Keratinocyte (primary cell): ENCODE measurements around the gene LILRB5. TPM values are rescaled to one million over a fixed set of nuclear protein-coding genes. Genes with fewer than 3 reads are reported as not detected.

Experiments used
- DNase-seq: peaks from one replicate; pipeline ENCODE4 v3.0.0-alpha.2; 2011; ENCODE audit warnings: low read depth, missing footprints, low spot score
- FAIRE-seq: peaks from 2 replicates; lab custom pipeline; 2011; peaks lifted over from hg19 to GRCh38; lab: Jason Lieb, UNC
- H2AFZ ChIP-seq: 2 replicates; pipeline ENCODE4 v1.6.0; 2012; ENCODE audit warnings: low read length, control low read depth, inconsistent platforms; ENCODE audit not compliant: control insufficient read depth
- H3K27ac ChIP-seq: 2 replicates; pipeline ENCODE4 v1.5.1; 2011; ENCODE audit warnings: low read length; ENCODE audit not compliant: control insufficient read depth, insufficient read depth
- H3K27me3 ChIP-seq: 3 replicates; pipeline ENCODE4 v1.6.0; 2011; ENCODE audit warnings: low read length; ENCODE audit not compliant: control insufficient read depth, insufficient read depth; ENCODE audit errors: extremely low read depth
- H3K36me3 ChIP-seq, 2 experiments: 2 replicates in 1 of 2; 3 replicates in 1 of 2; pipeline ENCODE4 v1.5.1; 2011; ENCODE audit warnings: low read length in 2 of 2, mild to moderate bottlenecking in 1 of 2; ENCODE audit not compliant: control insufficient read depth in 2 of 2, insufficient read depth in 2 of 2; ENCODE audit errors: extremely low read depth in 1 of 2
- H3K4me1 ChIP-seq: 3 replicates; pipeline ENCODE4 v1.5.1; 2011; ENCODE audit warnings: low read length; ENCODE audit not compliant: control insufficient read depth, insufficient read depth; ENCODE audit errors: extremely low read depth
- H3K4me2 ChIP-seq: 3 replicates; pipeline ENCODE4 v1.6.0; 2011; ENCODE audit warnings: low read depth, low read length; ENCODE audit not compliant: control insufficient read depth, insufficient read depth; ENCODE audit errors: extremely low read depth
- H3K4me3 ChIP-seq, 3 experiments: fragments of 200-600 bp in 1 of 3; sonication (generic) in 1 of 3; 2 replicates in 2 of 3; 3 replicates in 1 of 3; pipeline ENCODE4 v1.5.1; 2011 to 2016; ENCODE audit warnings: low read length in 3 of 3, mild to moderate bottlenecking in 3 of 3, control low read depth in 2 of 3, inconsistent platforms in 1 of 3, low read depth in 1 of 3, mixed read lengths in 1 of 3, mixed run types in 1 of 3, moderate library complexity in 1 of 3; ENCODE audit not compliant: control insufficient read depth in 2 of 3, insufficient read depth in 2 of 3; ENCODE audit errors: extremely low read depth in 1 of 3
- H3K79me2 ChIP-seq: 2 replicates; pipeline ENCODE4 v1.6.0; 2012; ENCODE audit warnings: low read length; ENCODE audit not compliant: control insufficient read depth, insufficient read depth
- H3K9ac ChIP-seq: 3 replicates; pipeline ENCODE4 v1.6.0; 2011; ENCODE audit warnings: low read length; ENCODE audit not compliant: control insufficient read depth, insufficient read depth; ENCODE audit errors: extremely low read depth
- H3K9me1 ChIP-seq: 3 replicates; pipeline ENCODE4 v1.6.0; 2011; ENCODE audit warnings: low read length; ENCODE audit not compliant: control insufficient read depth, insufficient read depth; ENCODE audit errors: extremely low read depth
- H3K9me3 ChIP-seq: 2 replicates; pipeline ENCODE4 v1.5.1; 2012; ENCODE audit warnings: low read depth, low read length; ENCODE audit not compliant: control insufficient read depth
- H4K20me1 ChIP-seq: 3 replicates; pipeline ENCODE4 v1.6.0; 2011; ENCODE audit warnings: low read length; ENCODE audit not compliant: control insufficient read depth, insufficient read depth; ENCODE audit errors: extremely low read depth
- CTCF ChIP-seq, 3 experiments: IDR thresholded peaks in 1 of 3; conservative IDR thresholded peaks in 1 of 3; optimal IDR thresholded peaks in 1 of 3; 2 replicates in 2 of 3; 3 replicates in 1 of 3; pipeline versions ENCODE3 to v1.5.1; 2011; ENCODE audit warnings: low read length in 3 of 3, mild to moderate bottlenecking in 3 of 3, moderate library complexity in 2 of 3, control low read depth in 1 of 3, inconsistent platforms in 1 of 3; ENCODE audit not compliant: insufficient read depth in 2 of 3; ENCODE audit errors: extremely low read depth in 1 of 3
- EZH2 ChIP-seq: IDR thresholded peaks from one replicate; pipeline ENCODE4 v1.6.1; 2012; ENCODE audit warnings: inconsistent platforms, mild to moderate bottlenecking, low read length, moderate library complexity
- dilution Hi-C: fragments of 300-500 bp; cut with MboI; formaldehyde crosslinking; loops from one replicate; pipeline ENCODE4 v1.7.0; 2020; ENCODE audit warnings: low sequenced_read_pairs; ENCODE audit not compliant: extremely low pct_ligation_motif_present
- polyA plus RNA-seq, 5 experiments: library from polyadenylated mRNA; depleted of rRNA in 3 of 5; stranded (reverse) in 3 of 5; stranded (forward) in 1 of 5; unstranded in 1 of 5; fragments of >200 nt; gene quantifications; 1 replicate in 1 of 5; 2 replicates in 3 of 5; 3 replicates in 1 of 5; pipeline versions ENCODE4 v1.2.1 to v1.2.3, GENCODE V29; 2011 to 2012; ENCODE audit warnings: missing spikeins in 2 of 5, low read depth in 1 of 5, low replicate concordance in 1 of 5

LILRB5 gene
- polyA plus RNA-seq, 1 donor (not counting 4 experiments of a cell fraction or from before 2014, with no cell fraction given), result not detected

- Histone ChIP-seq H3K79me2 (no peaks in the 10 kb centered on the region), H2AFZ (no peak overlapping the region), H3K4me1 (no peaks in the 10 kb centered on the region), H3K4me2 (no peak overlapping the region), H3K9me1 (no peaks in the 10 kb centered on the region), H4K20me1 (no peaks in the 10 kb centered on the region), H3K9ac (no peak overlapping the region), H3K36me3 (no peaks in the 10 kb centered on the region), H3K4me3 (no peak overlapping the region), H3K27me3 (peaks cover 17% of the 10 kb centered on the region), H3K27ac (no peak overlapping the region), H3K9me3 (no peaks in the 10 kb centered on the region)
- TF ChIP-seq CTCF (optimal IDR thresholded peaks at IDR 0.05 in 1 of 3, IDR thresholded peaks at IDR 0.05 in 1 of 3, conservative IDR thresholded peaks at IDR 0.05 in 1 of 3; ENCODE audit: extremely low read depth in 1 of 3, insufficient read depth in 2 of 3, low read length in 3 of 3) (no peak), EZH2 (no peak)
- FAIRE-seq (no peak), DNase-seq (no peak)
- dilution Hi-C loops, result no loop called here
Observed at GRCh38 chr19:54253331-54254194, 3.5 kb downstream of the LILRB5 start.

GRCh38 chr19:54252845-54253244, 4.2 kb downstream of the LILRB5 start:
- Histone ChIP-seq H3K79me2 (no peaks in the 10 kb centered on the region), H3K4me2 (no peak overlapping the region), H3K4me1 (no peaks in the 10 kb centered on the region), H3K9me3 (no peaks in the 10 kb centered on the region), H3K9me1 (no peaks in the 10 kb centered on the region), H3K27me3 (peaks cover 17% of the 10 kb centered on the region), H3K4me3 (no peak overlapping the region), H4K20me1 (no peaks in the 10 kb centered on the region), H3K9ac (no peak overlapping the region), H3K27ac (no peak overlapping the region), H2AFZ (no peak overlapping the region), H3K36me3 (no peaks in the 10 kb centered on the region)
- FAIRE-seq (no peak), DNase-seq (no peak)
- dilution Hi-C loops, result no loop called here
- no peak for TF ChIP-seq EZH2
- no peak for TF ChIP-seq CTCF (optimal IDR thresholded peaks at IDR 0.05 in 1 of 3, IDR thresholded peaks at IDR 0.05 in 1 of 3, conservative IDR thresholded peaks at IDR 0.05 in 1 of 3; ENCODE audit: extremely low read depth in 1 of 3, insufficient read depth in 2 of 3, low read length in 3 of 3)
